Neural cell (in vitro differentiated cells): Measurements from ENCODE around the gene ANKRD13A. TPM values are rescaled to one million over a fixed set of nuclear protein-coding genes. Genes with fewer than 3 reads are reported as not detected.

ENCODE experiments used
- H2AFZ ChIP-seq: fragments of 200-600, 300-800 bp; sonication (generic), shearing (Covaris generic); 2 replicates; pipeline ENCODE4 v1.6.0; 2014; ENCODE audit warnings: low read depth, mild to moderate bottlenecking, antibody characterized with exemption, low read length, moderate library complexity
- H3F3A ChIP-seq: fragments of 200-600 bp; shearing (Covaris generic); 2 replicates; pipeline ENCODE4 v1.6.1; 2016; ENCODE audit warnings: mild to moderate bottlenecking, moderate library complexity, mixed read lengths, antibody characterized with exemption, low read length; ENCODE audit not compliant: insufficient read depth, poor library complexity, severe bottlenecking
- H3K27ac ChIP-seq: fragments of 200-600, 300-800 bp; sonication (generic), shearing (Covaris generic); 2 replicates; pipeline ENCODE4 v1.5.1; 2014; ENCODE audit warnings: mild to moderate bottlenecking, low read length, moderate library complexity
- H3K27me3 ChIP-seq: fragments of 300-800, 200-600 bp; sonication (generic), shearing (Covaris generic); 2 replicates; pipeline ENCODE4 v1.6.0; 2014; ENCODE audit warnings: mild to moderate bottlenecking, low read depth, low read length, moderate library complexity; ENCODE audit not compliant: insufficient read depth
- H3K36me3 ChIP-seq: fragments of 300-800, 200-600 bp; sonication (generic), shearing (Covaris generic); 2 replicates; pipeline ENCODE4 v1.5.1; 2014; ENCODE audit warnings: mild to moderate bottlenecking, antibody characterized with exemption, low read length, moderate library complexity; ENCODE audit not compliant: insufficient read depth
- H3K4me2 ChIP-seq: fragments of 300-800, 200-600 bp; sonication (generic), shearing (Covaris generic); 2 replicates; pipeline ENCODE4 v1.6.0; 2014; ENCODE audit warnings: mild to moderate bottlenecking, low read length
- H3K4me3 ChIP-seq: fragments of 300-800, 200-600 bp; sonication (generic), shearing (Covaris generic); 2 replicates; pipeline ENCODE4 v1.5.1; 2014; ENCODE audit warnings: mild to moderate bottlenecking, low read length, moderate library complexity
- H3K79me2 ChIP-seq: fragments of 200-600 bp; shearing (Covaris generic); replicated peaks from 2 replicates; pipeline ENCODE4 v1.6.0; 2014; ENCODE audit warnings: mild to moderate bottlenecking, low read length, moderate library complexity; ENCODE audit not compliant: insufficient read depth
- H3K9ac ChIP-seq: fragments of 300-800, 200-600 bp; sonication (generic), shearing (Covaris generic); 2 replicates; pipeline ENCODE4 v1.6.1; 2016; ENCODE audit warnings: mild to moderate bottlenecking, low read length, mixed read lengths
- H3K9me2 ChIP-seq: fragments of 200-600 bp; shearing (Covaris generic); 2 replicates; pipeline ENCODE4 v1.6.1; 2016; ENCODE audit warnings: mild to moderate bottlenecking, low read length, mixed read lengths; ENCODE audit not compliant: insufficient read depth
- H3K9me3 ChIP-seq: fragments of 200-600, 300-800 bp; sonication (generic), shearing (Covaris generic); 2 replicates; pipeline ENCODE4 v1.6.1; 2016; ENCODE audit warnings: mild to moderate bottlenecking, mixed run types, low read length, moderate library complexity, mixed read lengths
- H4K20me1 ChIP-seq: fragments of 200-600 bp; shearing (Covaris generic); 2 replicates; pipeline ENCODE4 v1.6.1; 2016; ENCODE audit warnings: mild to moderate bottlenecking, mixed run types; ENCODE audit not compliant: insufficient read depth
- EP300 ChIP-seq: fragments of 450-650 bp; conservative IDR thresholded peaks from 2 replicates; pipeline ENCODE4 v1.6.1; 2014; ENCODE audit warnings: antibody characterized with exemption, mild to moderate bottlenecking, moderate library complexity; ENCODE audit not compliant: poor library complexity, severe bottlenecking
- EZH2 ChIP-seq: fragments of 200-600, 300-800 bp; shearing (Covaris generic), sonication (generic); IDR thresholded peaks from 2 replicates; pipeline ENCODE4 v1.6.1; 2014; ENCODE audit warnings: antibody characterized with exemption, low read length, borderline replicate concordance, mild to moderate bottlenecking; ENCODE audit not compliant: insufficient read depth, poor library complexity, severe bottlenecking
- MXI1 ChIP-seq: fragments of 450-650 bp; conservative IDR thresholded peaks from 2 replicates; pipeline ENCODE4 v1.6.1; 2014; ENCODE audit warnings: antibody characterized with exemption, mild to moderate bottlenecking; ENCODE audit not compliant: poor library complexity, severe bottlenecking
- POLR2AphosphoS5 ChIP-seq: IDR thresholded peaks from 2 replicates; pipeline ENCODE4 v1.6.1; 2012
- RAD21 ChIP-seq: fragments of 450-650 bp; conservative IDR thresholded peaks from 2 replicates; pipeline ENCODE4 v1.6.1; 2014; ENCODE audit warnings: antibody characterized with exemption, mild to moderate bottlenecking, moderate library complexity
- SMC3 ChIP-seq: fragments of 450-650 bp; conservative IDR thresholded peaks from 2 replicates; pipeline ENCODE4 v1.6.1; 2014; ENCODE audit warnings: antibody characterized with exemption, mild to moderate bottlenecking, moderate library complexity; ENCODE audit not compliant: poor library complexity
- TAF1 ChIP-seq: IDR thresholded peaks from 2 replicates; pipeline ENCODE4 v1.6.1; 2012; ENCODE audit warnings: low read depth
- polyA plus RNA-seq: library from polyadenylated mRNA; depleted of rRNA; stranded (reverse); fragments of >200 nt; gene quantifications from 2 replicates; pipeline ENCODE4 v1.2.3, GENCODE V29; 2014
- TF ChIP-seq, protein P1 (sequence below): fragments of 450-650 bp; IDR thresholded peaks from 2 replicates; pipeline ENCODE4 v1.5.1; 2014; ENCODE audit warnings: antibody characterized with exemption, mild to moderate bottlenecking, moderate library complexity; ENCODE audit not compliant: poor library complexity, severe bottlenecking
- TF ChIP-seq, protein P2 (sequence below): IDR thresholded peaks from 2 replicates; pipeline ENCODE4 v1.6.1; 2012; ENCODE audit warnings: borderline replicate concordance

ANKRD13A gene
- polyA plus RNA-seq, 1 donor from 2014 or later, result 89.2 TPM

DNA sequence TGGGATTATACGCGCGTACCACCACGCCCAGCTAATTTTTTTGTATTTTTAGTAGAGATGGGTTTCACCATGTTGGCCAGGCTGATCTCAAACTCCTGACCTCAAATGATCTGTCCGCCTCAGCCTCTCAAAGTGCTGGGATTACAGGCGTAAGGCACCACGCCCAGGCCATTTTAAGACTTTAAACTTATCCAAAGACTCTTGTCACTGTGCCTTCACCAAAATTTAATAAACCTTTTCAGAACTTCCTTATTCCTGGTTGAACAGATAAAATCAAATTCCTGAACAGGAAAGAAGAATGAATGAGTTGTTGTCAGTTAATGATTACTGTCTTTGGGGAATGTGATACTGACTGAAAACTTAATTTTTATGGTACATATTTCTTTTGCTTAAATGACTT, 40.9 kb upstream of the ANKRD13A start:
- no peaks in the 10 kb centered on the region for H3K9me2 ChIP-seq
- TF ChIP-seq TAF1 (no peak), EP300 (no peak), POLR2AphosphoS5 (no peak), MXI1 (no peak), RAD21 (no peak), SMC3 (no peak), EZH2 (no peak)
- TF ChIP-seq, protein P1, sequence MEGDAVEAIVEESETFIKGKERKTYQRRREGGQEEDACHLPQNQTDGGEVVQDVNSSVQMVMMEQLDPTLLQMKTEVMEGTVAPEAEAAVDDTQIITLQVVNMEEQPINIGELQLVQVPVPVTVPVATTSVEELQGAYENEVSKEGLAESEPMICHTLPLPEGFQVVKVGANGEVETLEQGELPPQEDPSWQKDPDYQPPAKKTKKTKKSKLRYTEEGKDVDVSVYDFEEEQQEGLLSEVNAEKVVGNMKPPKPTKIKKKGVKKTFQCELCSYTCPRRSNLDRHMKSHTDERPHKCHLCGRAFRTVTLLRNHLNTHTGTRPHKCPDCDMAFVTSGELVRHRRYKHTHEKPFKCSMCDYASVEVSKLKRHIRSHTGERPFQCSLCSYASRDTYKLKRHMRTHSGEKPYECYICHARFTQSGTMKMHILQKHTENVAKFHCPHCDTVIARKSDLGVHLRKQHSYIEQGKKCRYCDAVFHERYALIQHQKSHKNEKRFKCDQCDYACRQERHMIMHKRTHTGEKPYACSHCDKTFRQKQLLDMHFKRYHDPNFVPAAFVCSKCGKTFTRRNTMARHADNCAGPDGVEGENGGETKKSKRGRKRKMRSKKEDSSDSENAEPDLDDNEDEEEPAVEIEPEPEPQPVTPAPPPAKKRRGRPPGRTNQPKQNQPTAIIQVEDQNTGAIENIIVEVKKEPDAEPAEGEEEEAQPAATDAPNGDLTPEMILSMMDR, result no peak
- TF ChIP-seq, protein P2, sequence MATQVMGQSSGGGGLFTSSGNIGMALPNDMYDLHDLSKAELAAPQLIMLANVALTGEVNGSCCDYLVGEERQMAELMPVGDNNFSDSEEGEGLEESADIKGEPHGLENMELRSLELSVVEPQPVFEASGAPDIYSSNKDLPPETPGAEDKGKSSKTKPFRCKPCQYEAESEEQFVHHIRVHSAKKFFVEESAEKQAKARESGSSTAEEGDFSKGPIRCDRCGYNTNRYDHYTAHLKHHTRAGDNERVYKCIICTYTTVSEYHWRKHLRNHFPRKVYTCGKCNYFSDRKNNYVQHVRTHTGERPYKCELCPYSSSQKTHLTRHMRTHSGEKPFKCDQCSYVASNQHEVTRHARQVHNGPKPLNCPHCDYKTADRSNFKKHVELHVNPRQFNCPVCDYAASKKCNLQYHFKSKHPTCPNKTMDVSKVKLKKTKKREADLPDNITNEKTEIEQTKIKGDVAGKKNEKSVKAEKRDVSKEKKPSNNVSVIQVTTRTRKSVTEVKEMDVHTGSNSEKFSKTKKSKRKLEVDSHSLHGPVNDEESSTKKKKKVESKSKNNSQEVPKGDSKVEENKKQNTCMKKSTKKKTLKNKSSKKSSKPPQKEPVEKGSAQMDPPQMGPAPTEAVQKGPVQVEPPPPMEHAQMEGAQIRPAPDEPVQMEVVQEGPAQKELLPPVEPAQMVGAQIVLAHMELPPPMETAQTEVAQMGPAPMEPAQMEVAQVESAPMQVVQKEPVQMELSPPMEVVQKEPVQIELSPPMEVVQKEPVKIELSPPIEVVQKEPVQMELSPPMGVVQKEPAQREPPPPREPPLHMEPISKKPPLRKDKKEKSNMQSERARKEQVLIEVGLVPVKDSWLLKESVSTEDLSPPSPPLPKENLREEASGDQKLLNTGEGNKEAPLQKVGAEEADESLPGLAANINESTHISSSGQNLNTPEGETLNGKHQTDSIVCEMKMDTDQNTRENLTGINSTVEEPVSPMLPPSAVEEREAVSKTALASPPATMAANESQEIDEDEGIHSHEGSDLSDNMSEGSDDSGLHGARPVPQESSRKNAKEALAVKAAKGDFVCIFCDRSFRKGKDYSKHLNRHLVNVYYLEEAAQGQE, result no peak
- H3K4me2 ChIP-seq, result no peak overlapping the region
- H3K27ac ChIP-seq, result no peak overlapping the region
- H3K79me2 ChIP-seq, result no peaks in the 10 kb centered on the region
- H3K9me3 ChIP-seq, result no peaks in the 10 kb centered on the region
- no peak overlapping the region for H3K4me3 ChIP-seq
- no peak overlapping the region for H2AFZ ChIP-seq
- H3K9ac ChIP-seq, result no peak overlapping the region
- H3F3A ChIP-seq, result no peaks in the 10 kb centered on the region
- H4K20me1 ChIP-seq, result no peaks in the 10 kb centered on the region
- peaks cover 17% of the 10 kb centered on the region for H3K36me3 ChIP-seq
- no peaks in the 10 kb centered on the region for H3K27me3 ChIP-seq

DNA sequence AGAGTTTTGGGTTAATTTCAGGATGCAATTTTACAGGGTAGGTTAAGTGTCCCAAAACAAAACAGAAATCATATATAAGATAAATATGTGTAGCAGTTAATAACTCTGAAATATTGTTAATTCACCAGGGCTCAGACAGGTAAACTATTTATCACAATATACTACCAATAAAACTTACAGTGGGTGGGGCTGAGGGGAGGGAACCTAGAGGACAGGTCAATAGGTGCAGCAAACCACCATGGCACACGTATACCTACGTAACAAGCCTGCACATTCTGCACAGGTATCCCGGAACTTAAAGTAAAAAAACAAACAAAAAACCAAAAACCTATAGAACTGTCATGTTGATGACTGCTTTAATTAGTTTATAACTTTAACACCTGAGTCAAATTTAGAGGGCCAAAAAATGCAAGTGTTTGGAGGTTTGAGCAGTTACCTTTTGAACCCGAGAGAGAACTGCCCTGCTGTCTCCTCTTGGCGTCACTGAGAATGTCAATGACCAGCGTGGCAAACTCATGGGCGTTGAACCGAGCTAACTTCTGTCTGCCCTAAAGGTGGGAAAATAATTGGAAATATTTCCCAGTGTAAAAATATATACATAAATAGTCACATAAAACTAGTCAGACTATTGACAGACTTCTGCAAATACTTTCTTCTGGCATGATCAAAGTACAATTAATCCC, 39.7 kb upstream of the ANKRD13A start:
- no peak overlapping the region for H2AFZ ChIP-seq
- no peak overlapping the region for H3K9ac ChIP-seq
- no peak overlapping the region for H3K27ac ChIP-seq
- peaks cover 19% of the 10 kb centered on the region for H3K36me3 ChIP-seq
- H3F3A ChIP-seq, result no peaks in the 10 kb centered on the region
- TF ChIP-seq, protein P2, result no peak
- no peak for TF ChIP-seq RAD21
- TF ChIP-seq EP300, result no peak
- TF ChIP-seq TAF1, result no peak
- no peak for TF ChIP-seq POLR2AphosphoS5
- no peak for TF ChIP-seq MXI1
- TF ChIP-seq EZH2, result no peak
- no peak for TF ChIP-seq SMC3
- TF ChIP-seq, protein P1, result no peak
- no peaks in the 10 kb centered on the region for H3K27me3 ChIP-seq
- H4K20me1 ChIP-seq, result no peaks in the 10 kb centered on the region
- H3K9me2 ChIP-seq, result no peaks in the 10 kb centered on the region
- H3K79me2 ChIP-seq, result no peaks in the 10 kb centered on the region
- no peaks in the 10 kb centered on the region for H3K9me3 ChIP-seq
- H3K4me2 ChIP-seq, result no peak overlapping the region
- no peak overlapping the region for H3K4me3 ChIP-seq
